Stimulated activated CD8-positive, alpha-beta memory T cell treated with anti-CD3 and anti-CD28 coated beads, Interleukin-2, amount 100 ng/mL, for 48 hours (primary cell): ENCODE data around the gene OTUD4.
A peak's percentile ranks its signal among the peaks of the same experiment; 100 is the strongest.

ENCODE experiments used
- DNase-seq, 2 donors: peaks; one replicate each; pipeline ENCODE4 v3.0.0-alpha.2; 2020; ENCODE audit warnings: low read depth in 2 of 2

OTUD4 gene

GRCh38 chr4:145108128-145108527, 72.3 kb downstream of the OTUD4 start:
- DNase-seq = no peak

DNA sequence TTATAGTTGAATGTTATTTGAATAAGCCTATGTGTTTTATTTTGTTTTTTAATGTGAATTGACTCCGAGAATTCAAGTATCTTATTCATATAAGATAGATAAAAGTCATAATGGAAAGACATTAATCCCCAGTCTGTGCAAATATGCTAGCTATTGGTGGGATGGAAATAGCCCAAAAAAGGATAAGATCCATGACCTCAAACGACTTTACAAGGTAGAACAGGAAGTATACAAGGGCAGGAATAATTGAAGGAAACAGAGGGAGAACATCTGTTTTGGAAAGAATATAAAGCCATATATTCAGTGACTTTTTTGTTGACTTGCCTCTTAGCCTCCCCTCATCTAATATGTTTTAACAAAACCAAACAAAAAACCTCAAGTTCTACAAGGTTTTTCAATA, 73.3 kb downstream of the OTUD4 start:
- DNase-seq = no peak

DNA sequence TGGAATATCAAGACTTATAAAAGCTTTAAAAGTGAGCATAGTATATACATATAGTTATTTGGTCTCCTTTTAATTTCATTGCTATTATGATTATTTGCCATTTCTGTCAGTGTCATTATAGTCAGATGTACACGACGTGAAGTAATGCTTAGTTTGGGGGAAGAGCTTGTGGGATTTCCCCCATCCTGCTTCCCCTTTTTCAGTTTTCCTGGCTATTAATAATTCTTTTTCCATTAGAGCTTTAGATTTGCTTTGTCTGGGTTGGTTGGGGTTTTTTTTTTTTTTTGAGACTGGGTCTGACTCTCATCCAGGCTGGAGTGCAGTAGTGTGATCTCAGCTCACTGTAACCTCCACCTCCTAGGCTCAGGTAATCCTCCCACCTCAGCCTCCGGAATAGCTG, 76.9 kb downstream of the OTUD4 start:
- no peak for DNase-seq

DNA sequence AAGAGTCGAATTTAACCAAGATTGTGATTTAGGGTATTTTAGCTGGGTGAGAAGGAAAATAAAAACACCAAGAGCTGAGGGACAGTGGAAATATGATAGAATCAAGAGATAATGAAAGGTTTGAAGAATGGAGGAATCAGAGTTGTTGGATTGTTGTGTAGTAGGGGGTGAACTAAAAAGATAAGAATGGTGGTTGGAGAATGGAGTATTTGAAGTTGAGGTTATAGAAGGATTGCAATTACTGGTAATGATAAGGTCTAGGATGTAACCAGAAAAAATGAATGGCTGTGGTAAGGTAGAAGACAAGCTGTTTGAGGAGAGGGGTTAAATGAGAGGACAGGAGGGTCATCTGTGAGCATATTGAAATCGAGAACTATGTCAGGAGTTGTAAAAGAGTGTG, 77.8 kb downstream of the OTUD4 start:
- DNase-seq = no peak

DNA sequence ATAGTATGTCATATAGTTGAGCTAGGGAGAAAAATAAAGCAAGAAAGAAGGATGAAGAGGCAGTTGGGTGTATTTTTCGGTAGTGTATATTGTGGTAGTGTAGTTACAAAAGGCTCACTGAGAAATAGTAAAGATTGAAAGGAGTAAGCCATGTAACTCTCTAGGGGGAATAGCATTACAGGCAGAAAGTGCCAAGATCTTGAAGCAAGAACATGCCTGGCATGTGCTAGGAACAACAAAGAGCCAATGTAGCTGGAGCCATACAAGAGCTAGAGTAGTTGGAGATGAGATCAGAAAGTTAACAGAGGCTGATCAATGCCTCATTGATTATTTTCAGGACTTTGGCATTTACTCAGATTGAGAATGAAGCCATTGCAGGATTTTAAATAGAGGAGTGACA, 79.3 kb downstream of the OTUD4 start:
- no peak for DNase-seq

- no peak for DNase-seq
Measured at GRCh38 chr4:145099653-145100052, 80.7 kb downstream of the OTUD4 start.

DNA sequence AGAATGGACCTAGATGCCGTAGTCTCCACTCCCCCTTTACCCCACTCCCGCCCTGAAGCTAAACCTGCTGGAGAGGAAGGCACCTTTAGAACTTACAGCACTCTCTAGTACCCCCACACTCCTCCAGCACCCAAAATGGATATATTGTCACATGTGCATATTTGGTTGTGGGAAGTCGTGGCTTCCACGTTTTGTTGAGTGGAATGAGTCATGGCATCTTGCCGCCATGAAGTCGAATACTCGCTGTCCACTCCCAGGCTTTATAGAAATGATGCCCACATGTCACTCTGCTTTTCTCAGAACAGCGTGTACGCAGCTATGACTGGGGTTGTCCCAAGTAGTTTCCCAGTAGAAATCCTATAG, 81.7 kb downstream of the OTUD4 start:
- peak; percentile 2 to 21 for DNase-seq

GRCh38 chr4:145097821-145098674, 82.3 kb downstream of the OTUD4 start, which contains the start of the genes ABCE1 and ANAPC10:
ABCE1 (plus strand) TSS chr4:145098311; CDS start chr4:145104413, 6,102 bp downstream.
ANAPC10 (minus strand) TSS chr4:145098196; CDS start chr4:145096099, 2,097 bp downstream.
- DNase-seq = peak; percentile 91 to 93

DNA sequence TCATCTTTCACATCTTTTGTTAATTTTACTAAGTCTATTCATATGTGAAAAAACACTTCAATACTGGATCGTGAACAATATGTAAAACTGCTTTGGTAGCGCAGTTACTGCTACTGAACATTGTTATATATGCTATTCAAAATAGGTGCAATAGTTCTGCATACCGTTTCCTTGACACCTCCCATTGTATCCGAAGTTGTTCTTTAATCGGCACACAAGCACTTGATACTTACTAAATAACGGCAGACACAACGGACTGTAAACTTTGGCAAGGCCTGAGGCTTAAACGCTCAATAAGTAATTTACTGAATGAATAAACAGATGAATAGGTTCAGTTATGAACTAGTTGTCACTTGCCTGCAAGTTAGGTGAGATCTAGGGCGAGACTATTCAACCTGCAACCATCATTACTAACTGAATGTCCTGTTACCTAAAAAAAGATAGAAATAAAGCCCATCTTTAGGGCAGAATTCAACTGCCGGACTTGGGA, 83.0 kb downstream of the OTUD4 start:
- DNase-seq = no peak

- no peak for DNase-seq
Measured at GRCh38 chr4:145093638-145094037, 86.8 kb downstream of the OTUD4 start.

DNA sequence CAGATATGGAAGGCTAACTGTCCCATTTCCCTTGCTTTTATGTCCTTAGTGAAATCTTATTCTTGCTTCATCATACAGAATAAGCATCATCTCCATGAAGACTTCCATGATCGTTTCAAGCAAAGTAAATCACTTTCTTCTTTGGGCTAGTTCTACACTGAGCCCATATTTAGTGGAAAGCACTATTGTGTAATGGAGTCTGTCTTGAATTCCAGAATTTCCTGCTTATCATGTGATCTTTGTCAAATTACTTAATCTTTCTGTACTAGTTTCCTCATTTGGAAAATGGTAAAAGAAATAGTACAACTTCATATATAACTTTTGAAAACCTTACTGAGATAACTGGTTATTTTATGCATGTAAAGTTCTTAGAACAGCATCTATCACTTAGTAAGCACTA, 90.0 kb downstream of the OTUD4 start:
- DNase-seq = no peak

GRCh38 chr4:145083891-145084605, 96.3 kb downstream of the OTUD4 start:
- DNase-seq = no peak
